K562 (cell line): ENCODE measurements around the gene PUS3. TPM values are rescaled to one million over a fixed set of nuclear protein-coding genes. Genes with fewer than 3 reads are reported as not detected.
A peak's percentile ranks its signal among the peaks of the same experiment; 100 is the strongest.

Experiments used
- ARHGAP35 ChIP-seq: fragments of 450-650 bp; IDR thresholded peaks from 2 replicates; pipeline ENCODE4 v1.6.1; 2018; ENCODE audit not compliant: partially characterized antibody
- C11orf30 ChIP-seq: fragments of 450-650 bp; IDR thresholded peaks from 2 replicates; pipeline ENCODE4 v1.6.1; 2016; ENCODE audit warnings: low read depth, mild to moderate bottlenecking
- CSDE1 ChIP-seq, 2 experiments: fragments of 450-650 bp; IDR thresholded peaks; 2 replicates each; pipeline ENCODE4 v1.6.1; 2016; ENCODE audit warnings: mild to moderate bottlenecking in 1 of 2
- FOXJ3 ChIP-seq: sonication (generic); formaldehyde crosslinking; IDR thresholded peaks from 2 replicates; pipeline ENCODE4 v1.4.0; 2020; ENCODE audit warnings: mild to moderate bottlenecking, missing genetic modification reagents
- GABPB1 ChIP-seq: sonication (generic); formaldehyde crosslinking; IDR thresholded peaks from 2 replicates; pipeline ENCODE4 v1.8.0; 2022; ENCODE audit warnings: mild to moderate bottlenecking, missing genetic modification reagents
- GTF2A2 ChIP-seq: IDR thresholded peaks from 2 replicates; pipeline ENCODE4 v1.6.1; 2016; ENCODE audit warnings: mild to moderate bottlenecking, missing genetic modification characterization, missing compliant biosample characterization
- HNRNPK ChIP-seq: fragments of 200-400 bp; formaldehyde crosslinking; IDR thresholded peaks from one replicate; pipeline ENCODE4 v1.6.1; 2018; ENCODE audit warnings: mild to moderate bottlenecking, low read depth, low read length; ENCODE audit not compliant: poor library complexity, severe bottlenecking
- KDM2B ChIP-seq: fragments of 250-450 bp; sonication (Bioruptor Pico); IDR thresholded peaks from 2 replicates; pipeline ENCODE4 v1.8.0; 2021; ENCODE audit warnings: mild to moderate bottlenecking, moderate library complexity
- KDM5B ChIP-seq: fragments of 200-600 bp; sonication (generic); IDR thresholded peaks from 2 replicates; pipeline ENCODE4 v1.6.1; 2012; ENCODE audit warnings: low read depth, mild to moderate bottlenecking, moderate library complexity, low read length, control low read depth, inconsistent platforms; ENCODE audit not compliant: insufficient replicate concordance
- MEIS2 ChIP-seq: fragments of 450-650 bp; IDR thresholded peaks from 2 replicates; pipeline ENCODE4 v1.6.1; 2014; ENCODE audit warnings: mild to moderate bottlenecking; ENCODE audit not compliant: partially characterized antibody
- PHF20 ChIP-seq: fragments of 450-650 bp; IDR thresholded peaks from 2 replicates; pipeline ENCODE4 v1.6.1; 2018; ENCODE audit not compliant: partially characterized antibody
- POLR2AphosphoS2 ChIP-seq: IDR thresholded peaks from 2 replicates; pipeline ENCODE4 v1.6.1; 2012; ENCODE audit warnings: low read length, improper control_type of control experiment
- POLR2G ChIP-seq: fragments of 200-400 bp; formaldehyde crosslinking; IDR thresholded peaks from 2 replicates; pipeline ENCODE4 v1.6.1; 2017; ENCODE audit warnings: low read depth, mild to moderate bottlenecking, antibody characterized with exemption, low read length, moderate library complexity
- PTTG1 ChIP-seq: fragments of 450-650 bp; IDR thresholded peaks from 2 replicates; pipeline ENCODE4 v1.6.1; 2016; ENCODE audit warnings: low read depth, mild to moderate bottlenecking, missing genetic modification characterization, missing compliant biosample characterization
- SRF ChIP-seq, 2 experiments: fragments of 250-450, 450-650 bp in 1 of 2; sonication (Bioruptor Pico) in 1 of 2; sonication (generic) in 1 of 2; formaldehyde crosslinking; IDR thresholded peaks; 2 replicates each; pipeline versions ENCODE4 v1.5.0 to v1.5.1; 2020 to 2022; ENCODE audit warnings: mild to moderate bottlenecking in 1 of 2, missing genetic modification reagents in 1 of 2
- TAL1 ChIP-seq: fragments of 450-650 bp; IDR thresholded peaks from 2 replicates; pipeline ENCODE4 v1.6.1; 2016; ENCODE audit warnings: mild to moderate bottlenecking
- TEAD4 ChIP-seq, 2 experiments: sonication (generic) in 1 of 2; formaldehyde crosslinking in 1 of 2; IDR thresholded peaks; 2 replicates each; pipeline versions ENCODE4 v1.6.1 to v1.8.0; 2012 to 2022; ENCODE audit warnings: borderline replicate concordance in 1 of 2, inconsistent platforms in 1 of 2, low read length in 1 of 2, mild to moderate bottlenecking in 1 of 2, missing genetic modification reagents in 1 of 2
- ZFP30 ChIP-seq: fragments of 250-450 bp; sonication (Bioruptor Pico); IDR thresholded peaks from 2 replicates; pipeline ENCODE4 v1.8.0; 2022; ENCODE audit warnings: moderate library complexity, mild to moderate bottlenecking, inconsistent platforms, borderline replicate concordance
- polyA plus RNA-seq, 8 experiments: library from polyadenylated mRNA; depleted of rRNA in 4 of 8; stranded (reverse) in 5 of 8; unstranded in 3 of 8; fragments of >200 nt; fragmentation: Nextera tagmentation in 2 of 8; fragmentation: Illumina TruSeq in 1 of 8; extraction: Ambion mirVana in 2 of 8; extraction: Trizol in 1 of 8; gene quantifications; 2 replicates each; pipeline versions ENCODE4 v1.2.1 to v1.2.3, GENCODE V29; 2011 to 2014; ENCODE audit warnings: inconsistent platforms in 1 of 8, missing spikeins in 1 of 8
- total RNA-seq, 7 experiments: library from RNA; depleted of rRNA in 6 of 7; stranded (reverse); fragments of >200 nt in 6 of 7; fragmentation: Illumina TruSeq in 2 of 7; extraction: Trizol in 2 of 7; gene quantifications; 2 replicates each; pipeline versions ENCODE4 v1.2.1 to v1.2.3, GENCODE V29; 2011 to 2021; ENCODE audit warnings: low replicate concordance in 1 of 7
- TF ChIP-seq, protein P1 (sequence below): fragments of 450-650 bp; formaldehyde crosslinking; IDR thresholded peaks from 2 replicates; pipeline ENCODE4 v1.4.0; 2020; ENCODE audit warnings: mild to moderate bottlenecking, moderate library complexity
- TF ChIP-seq, protein P2 (sequence below): fragments of 450-650 bp; formaldehyde crosslinking; conservative IDR thresholded peaks from 2 replicates; pipeline ENCODE4 v1.4.0; 2022; ENCODE audit warnings: mild to moderate bottlenecking, missing genetic modification characterization
- TF ChIP-seq, protein P3 (sequence below), 3 experiments: IDR thresholded peaks in 2 of 3; conservative IDR thresholded peaks in 1 of 3; 2 replicates each; pipeline ENCODE4 v1.5.1; 2011 to 2012; ENCODE audit warnings: low read length in 3 of 3, mild to moderate bottlenecking in 3 of 3, control low read depth in 2 of 3, improper control_type of control experiment in 1 of 3, inconsistent platforms in 1 of 3, low read depth in 1 of 3, mixed read lengths in 1 of 3, moderate library complexity in 1 of 3; ENCODE audit not compliant: insufficient read depth in 2 of 3
- TF ChIP-seq, protein P4 (sequence below): fragments of 250-450 bp; sonication (Bioruptor Pico); IDR thresholded peaks from 2 replicates; pipeline ENCODE4 v1.8.0; 2022; ENCODE audit warnings: inconsistent platforms

The PUS3 gene
- total and polyA plus RNA-seq, 9 of the 15 experiments (the other 6 are each of a cell fraction or from before 2014, with no cell fraction given), result 16.5 to 49.2 (median 35.9) TPM

DNA sequence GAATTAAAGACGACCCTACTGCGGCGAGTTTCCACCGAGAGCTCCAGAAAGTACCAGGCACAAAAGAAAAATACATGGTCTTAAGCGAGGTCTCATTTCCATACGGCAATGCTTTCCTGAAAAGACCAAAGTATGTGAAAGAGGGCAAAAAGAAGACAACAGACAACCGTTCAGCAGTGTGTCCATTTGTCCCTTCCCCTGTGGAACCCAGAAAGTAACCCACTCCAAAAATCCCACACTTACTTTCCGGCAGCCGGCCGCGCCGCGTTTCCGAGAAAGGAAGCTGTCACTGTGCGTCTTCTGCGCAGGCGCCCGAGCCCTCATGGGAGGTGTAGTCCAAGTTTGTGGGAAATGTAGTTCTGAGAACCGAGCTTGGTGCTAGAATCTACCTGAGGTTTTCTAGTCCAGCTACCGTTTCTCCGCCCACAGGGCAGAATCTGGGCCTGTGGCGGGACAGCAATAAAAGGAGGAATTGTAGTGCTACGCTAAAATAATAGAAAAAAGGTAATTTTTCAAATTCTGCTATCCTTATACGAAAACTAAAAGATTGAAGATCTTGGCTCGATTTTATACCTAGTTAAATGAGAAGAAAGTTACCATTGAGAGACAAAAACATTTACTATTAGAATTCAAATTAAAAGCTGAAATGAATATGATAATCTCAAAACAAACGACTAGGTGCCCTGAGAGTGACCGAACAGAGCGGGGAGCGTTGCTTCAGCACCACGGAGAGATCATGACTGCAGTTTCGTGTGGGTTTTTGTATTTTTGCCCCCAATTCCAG, at the start of gene PUS3 (continued):
- TF ChIP-seq HNRNPK (no peak), GTF2A2 (tag) (no peak), PTTG1 (tag) (0 out of 2 replicates have a peak, but pooled peaks have one; percentile 25), ARHGAP35 (no peak), MEIS2 (peak; percentile 65), POLR2AphosphoS2 (no peak), FOXJ3 (CRISPR knock-in tag) (no peak), CSDE1 (IDR thresholded peaks at IDR 0.05) (no peak), TEAD4 (IDR thresholded peaks at IDR 0.05; ENCODE audit: low read length) (0 out of 2 replicates have a peak, but pooled peaks have one; percentile 12), TEAD4 (CRISPR knock-in tag; IDR thresholded peaks at IDR 0.05; ENCODE audit: borderline replicate concordance) (no peak), SRF (CRISPR knock-in tag; IDR thresholded peaks at IDR 0.05) (no peak), KDM5B (peak; percentile 76), TAL1 (no peak), PHF20 (peak; percentile 39), ZFP30 (CRISPR knock-in tag) (no peak), C11orf30 (0 out of 2 replicates have a peak, but pooled peaks have one; percentile 4), POLR2G (peak; percentile 69), KDM2B (CRISPR knock-in tag) (no peak), GABPB1 (CRISPR knock-in tag) (peak; percentile 69)
- TF ChIP-seq, protein P1, sequence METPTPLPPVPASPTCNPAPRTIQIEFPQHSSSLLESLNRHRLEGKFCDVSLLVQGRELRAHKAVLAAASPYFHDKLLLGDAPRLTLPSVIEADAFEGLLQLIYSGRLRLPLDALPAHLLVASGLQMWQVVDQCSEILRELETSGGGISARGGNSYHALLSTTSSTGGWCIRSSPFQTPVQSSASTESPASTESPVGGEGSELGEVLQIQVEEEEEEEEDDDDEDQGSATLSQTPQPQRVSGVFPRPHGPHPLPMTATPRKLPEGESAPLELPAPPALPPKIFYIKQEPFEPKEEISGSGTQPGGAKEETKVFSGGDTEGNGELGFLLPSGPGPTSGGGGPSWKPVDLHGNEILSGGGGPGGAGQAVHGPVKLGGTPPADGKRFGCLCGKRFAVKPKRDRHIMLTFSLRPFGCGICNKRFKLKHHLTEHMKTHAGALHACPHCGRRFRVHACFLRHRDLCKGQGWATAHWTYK, result no peak
- TF ChIP-seq, protein P2, sequence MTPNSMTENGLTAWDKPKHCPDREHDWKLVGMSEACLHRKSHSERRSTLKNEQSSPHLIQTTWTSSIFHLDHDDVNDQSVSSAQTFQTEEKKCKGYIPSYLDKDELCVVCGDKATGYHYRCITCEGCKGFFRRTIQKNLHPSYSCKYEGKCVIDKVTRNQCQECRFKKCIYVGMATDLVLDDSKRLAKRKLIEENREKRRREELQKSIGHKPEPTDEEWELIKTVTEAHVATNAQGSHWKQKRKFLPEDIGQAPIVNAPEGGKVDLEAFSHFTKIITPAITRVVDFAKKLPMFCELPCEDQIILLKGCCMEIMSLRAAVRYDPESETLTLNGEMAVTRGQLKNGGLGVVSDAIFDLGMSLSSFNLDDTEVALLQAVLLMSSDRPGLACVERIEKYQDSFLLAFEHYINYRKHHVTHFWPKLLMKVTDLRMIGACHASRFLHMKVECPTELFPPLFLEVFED (CRISPR knock-in tag), result no peak
- TF ChIP-seq, protein P3, sequence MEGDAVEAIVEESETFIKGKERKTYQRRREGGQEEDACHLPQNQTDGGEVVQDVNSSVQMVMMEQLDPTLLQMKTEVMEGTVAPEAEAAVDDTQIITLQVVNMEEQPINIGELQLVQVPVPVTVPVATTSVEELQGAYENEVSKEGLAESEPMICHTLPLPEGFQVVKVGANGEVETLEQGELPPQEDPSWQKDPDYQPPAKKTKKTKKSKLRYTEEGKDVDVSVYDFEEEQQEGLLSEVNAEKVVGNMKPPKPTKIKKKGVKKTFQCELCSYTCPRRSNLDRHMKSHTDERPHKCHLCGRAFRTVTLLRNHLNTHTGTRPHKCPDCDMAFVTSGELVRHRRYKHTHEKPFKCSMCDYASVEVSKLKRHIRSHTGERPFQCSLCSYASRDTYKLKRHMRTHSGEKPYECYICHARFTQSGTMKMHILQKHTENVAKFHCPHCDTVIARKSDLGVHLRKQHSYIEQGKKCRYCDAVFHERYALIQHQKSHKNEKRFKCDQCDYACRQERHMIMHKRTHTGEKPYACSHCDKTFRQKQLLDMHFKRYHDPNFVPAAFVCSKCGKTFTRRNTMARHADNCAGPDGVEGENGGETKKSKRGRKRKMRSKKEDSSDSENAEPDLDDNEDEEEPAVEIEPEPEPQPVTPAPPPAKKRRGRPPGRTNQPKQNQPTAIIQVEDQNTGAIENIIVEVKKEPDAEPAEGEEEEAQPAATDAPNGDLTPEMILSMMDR (IDR thresholded peaks at IDR 0.05 in 2 of 3, conservative IDR thresholded peaks at IDR 0.05 in 1 of 3; ENCODE audit: insufficient read depth in 2 of 3, low read depth in 1 of 3, low read length in 3 of 3), result no peak
- TF ChIP-seq, protein P4, sequence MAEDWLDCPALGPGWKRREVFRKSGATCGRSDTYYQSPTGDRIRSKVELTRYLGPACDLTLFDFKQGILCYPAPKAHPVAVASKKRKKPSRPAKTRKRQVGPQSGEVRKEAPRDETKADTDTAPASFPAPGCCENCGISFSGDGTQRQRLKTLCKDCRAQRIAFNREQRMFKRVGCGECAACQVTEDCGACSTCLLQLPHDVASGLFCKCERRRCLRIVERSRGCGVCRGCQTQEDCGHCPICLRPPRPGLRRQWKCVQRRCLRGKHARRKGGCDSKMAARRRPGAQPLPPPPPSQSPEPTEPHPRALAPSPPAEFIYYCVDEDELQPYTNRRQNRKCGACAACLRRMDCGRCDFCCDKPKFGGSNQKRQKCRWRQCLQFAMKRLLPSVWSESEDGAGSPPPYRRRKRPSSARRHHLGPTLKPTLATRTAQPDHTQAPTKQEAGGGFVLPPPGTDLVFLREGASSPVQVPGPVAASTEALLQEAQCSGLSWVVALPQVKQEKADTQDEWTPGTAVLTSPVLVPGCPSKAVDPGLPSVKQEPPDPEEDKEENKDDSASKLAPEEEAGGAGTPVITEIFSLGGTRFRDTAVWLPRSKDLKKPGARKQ (CRISPR knock-in tag), result no peak
